Effector memory CD8-positive, alpha-beta T cell (primary cell): Measurements from ENCODE around the gene ATRN.
"Not testable (repeated sequence)": the region's sequence is repeated elsewhere in the genome, so short reads cannot be mapped to it uniquely, and the experiment has no call there.

Source experiments
- ATAC-seq: fragments of 150-1000 bp; cut with Tn5 transposase; replicated peaks from 2 replicates; pipeline ENCODE4 v1.10.0; 2021; ENCODE audit warnings: mild to moderate bottlenecking, moderate library complexity
- DNase-seq, 3 experiments: peaks; one replicate each; pipeline ENCODE4 v3.0.0; 2021
- H3K27ac Mint-ChIP-seq, 2 donors: one replicate each; pipeline ENCODE4 v1.8.0; 2022; ENCODE audit warnings: mild to moderate bottlenecking in 2 of 2, mixed read lengths in 2 of 2, moderate library complexity in 2 of 2
- H3K27me3 Mint-ChIP-seq, 2 donors: one replicate each; pipeline ENCODE4 v1.8.0; 2022; ENCODE audit warnings: mixed read lengths in 2 of 2
- H3K36me3 Mint-ChIP-seq: one replicate; pipeline ENCODE4 v1.8.0; 2022; ENCODE audit warnings: mild to moderate bottlenecking, moderate library complexity, mixed read lengths; ENCODE audit not compliant: insufficient read depth
- H3K4me1 Mint-ChIP-seq, 2 donors: one replicate each; pipeline ENCODE4 v1.8.0; 2022; ENCODE audit warnings: low read depth in 2 of 2, mixed read lengths in 2 of 2
- H3K4me3 Mint-ChIP-seq, 2 donors: one replicate each; pipeline ENCODE4 v1.8.0; 2022; ENCODE audit warnings: mild to moderate bottlenecking in 2 of 2, mixed read lengths in 2 of 2, moderate library complexity in 2 of 2
- H3K9me3 Mint-ChIP-seq, 2 donors: one replicate each; pipeline ENCODE4 v1.8.0; 2022; ENCODE audit warnings: mixed read lengths in 2 of 2

ATRN gene

GRCh38 chr20:3510110-3510509 is 39.3 kb downstream of the ATRN start:
- Mint-ChIP-seq H3K36me3 (no peaks in the 10 kb centered on the region), H3K27me3 (no peaks in the 10 kb centered on the region), H3K4me3 (no peak overlapping the region), H3K4me1 (peaks cover under 1 to 22% of the 10 kb centered on the region in 2 donors), H3K9me3 (no peaks in the 10 kb centered on the region), H3K27ac (no peak overlapping the region)
- ATAC-seq (no peak), DNase-seq (no peak)

GRCh38 chr20:3512239-3512638 is 41.4 kb downstream of the ATRN start:
- not testable (repeated sequence) for H3K9me3 Mint-ChIP-seq, H3K36me3 Mint-ChIP-seq, H3K4me3 Mint-ChIP-seq, H3K27ac Mint-ChIP-seq, ATAC-seq, H3K27me3 Mint-ChIP-seq, DNase-seq
- H3K4me1 Mint-ChIP-seq, result peaks cover 3 to 18% of the 10 kb centered on the region in 2 donors

GRCh38 chr20:3514012-3514642 is 43.3 kb downstream of the ATRN start:
- Mint-ChIP-seq H3K27ac (no peak overlapping the region), H3K9me3 (no peaks in the 10 kb centered on the region), H3K4me1 (peaks cover 3 to 9% of the 10 kb centered on the region in 2 donors), H3K27me3 (no peaks in the 10 kb centered on the region), H3K4me3 (no peak overlapping the region), H3K36me3 (no peaks in the 10 kb centered on the region)
- ATAC-seq (no peak), DNase-seq (no peak)

- H3K36me3 Mint-ChIP-seq, result no peaks in the 10 kb centered on the region
- H3K9me3 Mint-ChIP-seq, result no peaks in the 10 kb centered on the region
- ATAC-seq (no peak), DNase-seq (no peak)
- no peaks in the 10 kb centered on the region for H3K27me3 Mint-ChIP-seq
- no peak overlapping the region for H3K4me3 Mint-ChIP-seq
- no peak overlapping the region for H3K27ac Mint-ChIP-seq
- peaks cover 3 to 4% of the 10 kb centered on the region in 2 donors for H3K4me1 Mint-ChIP-seq
Measured at GRCh38 chr20:3515379-3516170, 44.8 kb downstream of the ATRN start.

- Mint-ChIP-seq H3K4me3 (no peak overlapping the region), H3K27me3 (no peaks in the 10 kb centered on the region), H3K36me3 (no peaks in the 10 kb centered on the region), H3K9me3 (peaks cover 9 to 15% of the 10 kb centered on the region in 2 donors), H3K27ac (no peak overlapping the region), H3K4me1 (peaks cover 1 to 18% of the 10 kb centered on the region in 2 donors)
- no peak for DNase-seq
- ATAC-seq, result no peak
Measured at GRCh38 chr20:3521852-3522740, 51.3 kb downstream of the ATRN start.

GRCh38 chr20:3524696-3525095 is 53.9 kb downstream of the ATRN start:
- H3K4me1 Mint-ChIP-seq, result peaks cover 3 to 18% of the 10 kb centered on the region in 2 donors

GRCh38 chr20:3532089-3532615 is 61.3 kb downstream of the ATRN start:
- no peak overlapping the region for H3K4me3 Mint-ChIP-seq
- no peaks in the 10 kb centered on the region for H3K27me3 Mint-ChIP-seq
- H3K4me1 Mint-ChIP-seq, result peaks cover 0 to 1% of the 10 kb centered on the region in 2 donors
- ATAC-seq, result no peak
- no peak for DNase-seq
- H3K9me3 Mint-ChIP-seq, result no peaks in the 10 kb centered on the region
- H3K36me3 Mint-ChIP-seq, result no peaks in the 10 kb centered on the region
- no peak overlapping the region for H3K27ac Mint-ChIP-seq

More at GRCh38 chr20:3524696-3525095, 53.9 kb downstream of the ATRN start:
- not testable (repeated sequence) for DNase-seq, H3K4me3 Mint-ChIP-seq, H3K36me3 Mint-ChIP-seq, H3K27ac Mint-ChIP-seq, ATAC-seq, H3K27me3 Mint-ChIP-seq
- H3K9me3 Mint-ChIP-seq, result peaks cover 9 to 15% of the 10 kb centered on the region in 2 donors

- not testable (repeated sequence) for H3K36me3 Mint-ChIP-seq, H3K27ac Mint-ChIP-seq, DNase-seq, H3K27me3 Mint-ChIP-seq, H3K4me3 Mint-ChIP-seq, H3K9me3 Mint-ChIP-seq, H3K4me1 Mint-ChIP-seq, ATAC-seq
Measured at GRCh38 chr20:3537733-3538132, 66.9 kb downstream of the ATRN start.

GRCh38 chr20:3539311-3540107 is 68.7 kb downstream of the ATRN start:
- Mint-ChIP-seq H3K4me3 (no peak overlapping the region), H3K27ac (peak overlapping the region; percentile 1 to 25), H3K27me3 (no peaks in the 10 kb centered on the region), H3K4me1 (peaks cover 4 to 8% of the 10 kb centered on the region in 2 donors), H3K36me3 (peaks cover 3% of the 10 kb centered on the region), H3K9me3 (no peaks in the 10 kb centered on the region)
- ATAC-seq (no peak), DNase-seq (no peak)

GRCh38 chr20:3541887-3542721 is 71.3 kb downstream of the ATRN start:
- H3K27ac Mint-ChIP-seq, result no peak overlapping the region
- H3K36me3 Mint-ChIP-seq, result peaks cover 11% of the 10 kb centered on the region
- ATAC-seq (no peak), DNase-seq (no peak)
- peaks cover 4 to 8% of the 10 kb centered on the region in 2 donors for H3K4me1 Mint-ChIP-seq
- no peak overlapping the region for H3K4me3 Mint-ChIP-seq
- H3K27me3 Mint-ChIP-seq, result no peaks in the 10 kb centered on the region
- H3K9me3 Mint-ChIP-seq, result no peaks in the 10 kb centered on the region

GRCh38 chr20:3543901-3544507 is 73.2 kb downstream of the ATRN start:
- ATAC-seq (no peak), DNase-seq (no peak)
- H3K4me3 Mint-ChIP-seq, result no peak overlapping the region
- H3K4me1 Mint-ChIP-seq, result peaks cover 4 to 5% of the 10 kb centered on the region in 2 donors
- H3K27ac Mint-ChIP-seq, result no peak overlapping the region
- peaks cover 16% of the 10 kb centered on the region for H3K36me3 Mint-ChIP-seq
- no peaks in the 10 kb centered on the region for H3K9me3 Mint-ChIP-seq
- no peaks in the 10 kb centered on the region for H3K27me3 Mint-ChIP-seq
